ENCODE results near the gene CNPY3.

- no peak for TF ChIP-seq POLR2A (IDR thresholded peaks at IDR 0.05; ENCODE audit: low read depth, low read length)
- no peak for TF ChIP-seq SPI1 (IDR thresholded peaks at IDR 0.05; ENCODE audit: low read depth, low read length)
- no peak for TF ChIP-seq POLR2AphosphoS5 (IDR thresholded peaks at IDR 0.05; ENCODE audit: low read depth, low read length)
These were observed 42.6 kb downstream of the CNPY3 start for GRCh38 chr6:42971746-42972327.
